ENCODE data around the gene DPH1. TPM values are rescaled to one million over a fixed set of nuclear protein-coding genes. Genes with fewer than 3 reads are reported as not detected.

DPH1 gene
- polyA plus RNA-seq, 2 of the 4 experiments (the other 2 are of a cell fraction): 25.5 to 33.6 TPM

DNA sequence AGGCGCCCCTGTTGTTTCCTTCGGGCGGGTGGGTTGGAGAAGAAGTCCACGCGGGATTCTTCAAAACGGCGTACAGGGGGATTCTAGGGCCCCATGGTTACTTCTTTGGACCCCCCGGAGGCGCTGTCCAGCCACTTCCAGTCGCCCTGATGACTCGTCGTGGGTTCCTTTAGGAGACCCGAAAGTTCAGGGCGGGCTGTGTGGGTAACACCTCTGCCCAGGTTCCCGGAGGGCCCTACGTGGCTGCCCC, 24.2 kb downstream of the DPH1 start:
- TF ChIP-seq, protein P1, sequence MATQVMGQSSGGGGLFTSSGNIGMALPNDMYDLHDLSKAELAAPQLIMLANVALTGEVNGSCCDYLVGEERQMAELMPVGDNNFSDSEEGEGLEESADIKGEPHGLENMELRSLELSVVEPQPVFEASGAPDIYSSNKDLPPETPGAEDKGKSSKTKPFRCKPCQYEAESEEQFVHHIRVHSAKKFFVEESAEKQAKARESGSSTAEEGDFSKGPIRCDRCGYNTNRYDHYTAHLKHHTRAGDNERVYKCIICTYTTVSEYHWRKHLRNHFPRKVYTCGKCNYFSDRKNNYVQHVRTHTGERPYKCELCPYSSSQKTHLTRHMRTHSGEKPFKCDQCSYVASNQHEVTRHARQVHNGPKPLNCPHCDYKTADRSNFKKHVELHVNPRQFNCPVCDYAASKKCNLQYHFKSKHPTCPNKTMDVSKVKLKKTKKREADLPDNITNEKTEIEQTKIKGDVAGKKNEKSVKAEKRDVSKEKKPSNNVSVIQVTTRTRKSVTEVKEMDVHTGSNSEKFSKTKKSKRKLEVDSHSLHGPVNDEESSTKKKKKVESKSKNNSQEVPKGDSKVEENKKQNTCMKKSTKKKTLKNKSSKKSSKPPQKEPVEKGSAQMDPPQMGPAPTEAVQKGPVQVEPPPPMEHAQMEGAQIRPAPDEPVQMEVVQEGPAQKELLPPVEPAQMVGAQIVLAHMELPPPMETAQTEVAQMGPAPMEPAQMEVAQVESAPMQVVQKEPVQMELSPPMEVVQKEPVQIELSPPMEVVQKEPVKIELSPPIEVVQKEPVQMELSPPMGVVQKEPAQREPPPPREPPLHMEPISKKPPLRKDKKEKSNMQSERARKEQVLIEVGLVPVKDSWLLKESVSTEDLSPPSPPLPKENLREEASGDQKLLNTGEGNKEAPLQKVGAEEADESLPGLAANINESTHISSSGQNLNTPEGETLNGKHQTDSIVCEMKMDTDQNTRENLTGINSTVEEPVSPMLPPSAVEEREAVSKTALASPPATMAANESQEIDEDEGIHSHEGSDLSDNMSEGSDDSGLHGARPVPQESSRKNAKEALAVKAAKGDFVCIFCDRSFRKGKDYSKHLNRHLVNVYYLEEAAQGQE (IDR thresholded peaks at IDR 0.05): peak; percentile 52; the same call in 1 of the 2 replicates
- no peak for TF ChIP-seq HOXB13 (CRISPR knock-in tag; IDR thresholded peaks at IDR 0.05; ENCODE audit: low read depth)
- CTCF ChIA-PET: interaction anchor here (0.5 to 9.1 kb wide), 91 partner anchors 13 to 1624 kb away, joined by 3 to 492 read pairs (median 5); partner anchors contain the start of genes DPH1, OVCA2, SGSM2 and SMG6
- no peak for ATAC-seq

DNA sequence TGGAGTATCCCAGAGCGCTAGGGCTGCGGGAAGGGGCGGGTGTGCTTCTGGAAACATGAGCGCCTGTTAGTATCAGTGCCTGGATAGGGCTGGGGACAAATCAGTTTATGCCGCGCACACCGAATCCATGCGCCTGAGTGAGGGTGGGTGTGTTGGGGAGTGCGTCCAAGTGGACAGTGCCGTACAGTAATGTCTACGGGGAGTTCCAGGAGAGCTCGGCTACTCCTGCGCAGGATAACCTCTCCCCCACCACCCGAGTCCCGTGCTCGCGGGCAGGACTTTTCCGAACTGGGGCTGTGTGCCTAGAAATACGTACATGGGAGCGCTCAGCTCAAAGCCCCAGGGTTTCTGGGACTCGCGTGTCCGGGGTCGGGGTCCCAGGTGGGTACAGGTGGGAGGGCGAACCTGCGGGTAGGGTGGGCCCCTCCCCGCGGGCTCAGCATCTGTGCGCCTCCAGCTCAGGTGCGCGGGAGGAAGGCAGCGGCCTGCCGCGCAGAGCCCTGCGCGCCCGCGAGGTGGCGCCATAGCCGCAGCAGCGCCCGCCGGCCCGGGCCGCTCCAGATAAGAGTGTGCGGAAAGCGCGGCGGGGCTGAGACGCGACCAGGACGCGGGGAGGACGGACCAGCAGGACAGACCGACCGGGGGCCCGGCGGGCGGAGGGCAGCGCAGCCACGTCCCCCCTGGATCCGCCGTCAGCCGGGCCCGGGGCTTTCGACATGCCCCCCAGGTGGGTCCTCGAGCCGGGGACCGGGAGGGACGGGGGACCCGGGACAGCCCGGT, 24.7 kb downstream of the DPH1 start, which contains the start of gene HIC1:
TSS of gene HIC1 (plus strand) at position 592 of the 780 bp plus-strand sequence. CDS start 1,588 bp downstream, outside the sequence.
- FAIRE-seq (no peak), DNase-seq (ENCODE audit: low read depth in 1 of 2, low spot score in 1 of 2) (peak; percentile 83 to 92), ATAC-seq (peak; percentile 48 to 82)
- ChIA-PET POLR2A (interaction anchor here (0.5 to 1.2 kb wide), 5 partner anchors 177 to 282 kb away, joined by 3 to 8 read pairs (median 3); partner anchors contain the start of gene TSR1), CTCF (interaction anchor here (0.5 to 9.1 kb wide), 91 partner anchors 13 to 1623 kb away, joined by 3 to 492 read pairs (median 5); partner anchors contain the start of genes DPH1, OVCA2, SGSM2 and SMG6)
- TF ChIP-seq HOXA7 (CRISPR knock-in tag; IDR thresholded peaks at IDR 0.05): no peak
- TF ChIP-seq, protein P2, sequence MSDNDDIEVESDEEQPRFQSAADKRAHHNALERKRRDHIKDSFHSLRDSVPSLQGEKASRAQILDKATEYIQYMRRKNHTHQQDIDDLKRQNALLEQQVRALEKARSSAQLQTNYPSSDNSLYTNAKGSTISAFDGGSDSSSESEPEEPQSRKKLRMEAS (IDR thresholded peaks at IDR 0.05): peak; percentile 68
- TF ChIP-seq JUNB (IDR thresholded peaks at IDR 0.05): no peak
- peak in 1 of 2 experiments; percentile 23; a peak in 1 of 5 replicates for TF ChIP-seq JUN (IDR thresholded peaks at IDR 0.05)
- 0 out of 2 replicates have a peak, but pooled peaks have one; percentile 29 for TF ChIP-seq HOXB5 (CRISPR knock-in tag; IDR thresholded peaks at IDR 0.05)
- TF ChIP-seq RARB (CRISPR knock-in tag; IDR thresholded peaks at IDR 0.05): no peak
- peak; percentile 71 to 94 for TF ChIP-seq RAD21 (conservative IDR thresholded peaks at IDR 0.05 in 1 of 2, IDR thresholded peaks at IDR 0.05 in 1 of 2)
- TF ChIP-seq, protein P3, sequence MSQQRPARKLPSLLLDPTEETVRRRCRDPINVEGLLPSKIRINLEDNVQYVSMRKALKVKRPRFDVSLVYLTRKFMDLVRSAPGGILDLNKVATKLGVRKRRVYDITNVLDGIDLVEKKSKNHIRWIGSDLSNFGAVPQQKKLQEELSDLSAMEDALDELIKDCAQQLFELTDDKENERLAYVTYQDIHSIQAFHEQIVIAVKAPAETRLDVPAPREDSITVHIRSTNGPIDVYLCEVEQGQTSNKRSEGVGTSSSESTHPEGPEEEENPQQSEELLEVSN (IDR thresholded peaks at IDR 0.05; ENCODE audit: borderline replicate concordance, low read depth): no peak
- TF ChIP-seq, protein P4, sequence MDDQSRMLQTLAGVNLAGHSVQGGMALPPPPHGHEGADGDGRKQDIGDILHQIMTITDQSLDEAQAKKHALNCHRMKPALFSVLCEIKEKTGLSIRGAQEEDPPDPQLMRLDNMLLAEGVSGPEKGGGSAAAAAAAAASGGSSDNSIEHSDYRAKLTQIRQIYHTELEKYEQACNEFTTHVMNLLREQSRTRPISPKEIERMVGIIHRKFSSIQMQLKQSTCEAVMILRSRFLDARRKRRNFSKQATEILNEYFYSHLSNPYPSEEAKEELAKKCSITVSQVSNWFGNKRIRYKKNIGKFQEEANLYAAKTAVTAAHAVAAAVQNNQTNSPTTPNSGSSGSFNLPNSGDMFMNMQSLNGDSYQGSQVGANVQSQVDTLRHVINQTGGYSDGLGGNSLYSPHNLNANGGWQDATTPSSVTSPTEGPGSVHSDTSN (IDR thresholded peaks at IDR 0.05): no peak
- TF ChIP-seq, protein P1 (IDR thresholded peaks at IDR 0.05): peak; percentile 22; the same call in 1 of the 2 replicates
- TF ChIP-seq MYC (IDR thresholded peaks at IDR 0.05; ENCODE audit: borderline replicate concordance, low read length): peak; percentile 47; the same call in 1 of the 2 replicates
- TF ChIP-seq SMC3 (IDR thresholded peaks at IDR 0.05): peak; percentile 94
- TF ChIP-seq, protein P5, sequence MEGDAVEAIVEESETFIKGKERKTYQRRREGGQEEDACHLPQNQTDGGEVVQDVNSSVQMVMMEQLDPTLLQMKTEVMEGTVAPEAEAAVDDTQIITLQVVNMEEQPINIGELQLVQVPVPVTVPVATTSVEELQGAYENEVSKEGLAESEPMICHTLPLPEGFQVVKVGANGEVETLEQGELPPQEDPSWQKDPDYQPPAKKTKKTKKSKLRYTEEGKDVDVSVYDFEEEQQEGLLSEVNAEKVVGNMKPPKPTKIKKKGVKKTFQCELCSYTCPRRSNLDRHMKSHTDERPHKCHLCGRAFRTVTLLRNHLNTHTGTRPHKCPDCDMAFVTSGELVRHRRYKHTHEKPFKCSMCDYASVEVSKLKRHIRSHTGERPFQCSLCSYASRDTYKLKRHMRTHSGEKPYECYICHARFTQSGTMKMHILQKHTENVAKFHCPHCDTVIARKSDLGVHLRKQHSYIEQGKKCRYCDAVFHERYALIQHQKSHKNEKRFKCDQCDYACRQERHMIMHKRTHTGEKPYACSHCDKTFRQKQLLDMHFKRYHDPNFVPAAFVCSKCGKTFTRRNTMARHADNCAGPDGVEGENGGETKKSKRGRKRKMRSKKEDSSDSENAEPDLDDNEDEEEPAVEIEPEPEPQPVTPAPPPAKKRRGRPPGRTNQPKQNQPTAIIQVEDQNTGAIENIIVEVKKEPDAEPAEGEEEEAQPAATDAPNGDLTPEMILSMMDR (IDR thresholded peaks at IDR 0.05): peak; percentile 98
- TF ChIP-seq ZFP36 (IDR thresholded peaks at IDR 0.05; ENCODE audit: borderline replicate concordance, partially characterized antibody): no peak
- Histone ChIP-seq H3K4me1 (0 out of 3 replicates have a peak, but pooled peaks cover 5% of the 10 kb centered on the region), H3K9me3 (no peaks in the 10 kb centered on the region), H3K27ac (peak within 1 kb of the TSS; percentile 39 to 82; a peak in 5 of 6 replicates), H3K4me3 (peak within 1 kb of the TSS; percentile 50), H3K4me2 (peak within 1 kb of the TSS; percentile 96)
- 2% methylated on average over 53 of the region's 72 CpGs for WGBS (ENCODE audit: missing lambda C conversion rate)

More for the DNA sequence above, 24.2 kb downstream of the DPH1 start:
- peak overlapping the region in 1 of 2 experiments; percentile 76; a peak in 3 of 6 replicates for H3K27ac ChIP-seq
- POLR2A ChIA-PET: interaction anchor here (0.8 to 1.2 kb wide), 4 partner anchors 177 to 282 kb away, joined by 3 to 8 read pairs (median 4); partner anchors contain the start of gene TSR1
- H3K4me3 ChIP-seq: peak overlapping the region; percentile 50
- 0 out of 3 replicates have a peak, but pooled peaks cover 5% of the 10 kb centered on the region for H3K4me1 ChIP-seq
- DNase-seq (ENCODE audit: low read depth in 1 of 2, low spot score in 1 of 2) (no peak), FAIRE-seq (no peak)
- peak overlapping the region; percentile 96 for H3K4me2 ChIP-seq
- no peaks in the 10 kb centered on the region for H3K9me3 ChIP-seq
- WGBS (ENCODE audit: missing lambda C conversion rate): 5% methylated on average over 16 of the region's 16 CpGs

All from A549 (cell line).